Endothelial cell of umbilical vein (primary cell): ENCODE results near the gene KANSL1L.

Source experiments
- EZH2 ChIP-seq: IDR thresholded peaks from 2 replicates; pipeline ENCODE4 v1.6.1; 2012; ENCODE audit warnings: borderline replicate concordance, low read depth, mild to moderate bottlenecking, moderate library complexity, low read length, inconsistent platforms; ENCODE audit not compliant: severe bottlenecking
- GATA2 ChIP-seq: IDR thresholded peaks from 2 replicates; pipeline ENCODE4 v1.7.0; 2011; ENCODE audit warnings: low read depth, mild to moderate bottlenecking, moderate library complexity, mixed read lengths, low read length; ENCODE audit not compliant: insufficient read length, insufficient read depth
- JUN ChIP-seq: IDR thresholded peaks from 2 replicates; pipeline ENCODE4 v1.6.1; 2011; ENCODE audit warnings: borderline replicate concordance, low read depth; ENCODE audit not compliant: insufficient read length, insufficient read depth
- MAX ChIP-seq: IDR thresholded peaks from 2 replicates; pipeline ENCODE4 v1.6.1; 2011; ENCODE audit not compliant: insufficient read depth, insufficient read length
- MYC ChIP-seq: IDR thresholded peaks from one replicate; pipeline ENCODE4 v1.6.1; 2011; ENCODE audit warnings: mild to moderate bottlenecking, low read depth, low read length
- POLR2A ChIP-seq: IDR thresholded peaks from 2 replicates; pipeline ENCODE4 v1.6.1; 2012; ENCODE audit warnings: low read depth, mild to moderate bottlenecking, control low read depth, low read length
- POLR2AphosphoS5 ChIP-seq: IDR thresholded peaks from 2 replicates; pipeline ENCODE4 v1.6.1; 2012; ENCODE audit warnings: low read depth, mild to moderate bottlenecking, control low read depth, low read length, moderate library complexity; ENCODE audit not compliant: insufficient read depth
- TF ChIP-seq, protein P1 (sequence below), 2 donors: IDR thresholded peaks; 1 replicate in 1 of 2; 2 replicates in 1 of 2; pipeline ENCODE4 v1.5.1; 2011; ENCODE audit warnings: low read length in 2 of 2, mild to moderate bottlenecking in 2 of 2, moderate library complexity in 2 of 2, control low read depth in 1 of 2, inconsistent platforms in 1 of 2, low read depth in 1 of 2; ENCODE audit not compliant: insufficient read depth in 1 of 2; ENCODE audit errors: extremely low read depth in 1 of 2

GRCh38 chr2:210055825-210056224 lies 115.4 kb downstream of the KANSL1L start:
- TF ChIP-seq POLR2A (no peak), POLR2AphosphoS5 (no peak), MYC (no peak), EZH2 (no peak), MAX (no peak), JUN (no peak), GATA2 (no peak)
- TF ChIP-seq, protein P1, sequence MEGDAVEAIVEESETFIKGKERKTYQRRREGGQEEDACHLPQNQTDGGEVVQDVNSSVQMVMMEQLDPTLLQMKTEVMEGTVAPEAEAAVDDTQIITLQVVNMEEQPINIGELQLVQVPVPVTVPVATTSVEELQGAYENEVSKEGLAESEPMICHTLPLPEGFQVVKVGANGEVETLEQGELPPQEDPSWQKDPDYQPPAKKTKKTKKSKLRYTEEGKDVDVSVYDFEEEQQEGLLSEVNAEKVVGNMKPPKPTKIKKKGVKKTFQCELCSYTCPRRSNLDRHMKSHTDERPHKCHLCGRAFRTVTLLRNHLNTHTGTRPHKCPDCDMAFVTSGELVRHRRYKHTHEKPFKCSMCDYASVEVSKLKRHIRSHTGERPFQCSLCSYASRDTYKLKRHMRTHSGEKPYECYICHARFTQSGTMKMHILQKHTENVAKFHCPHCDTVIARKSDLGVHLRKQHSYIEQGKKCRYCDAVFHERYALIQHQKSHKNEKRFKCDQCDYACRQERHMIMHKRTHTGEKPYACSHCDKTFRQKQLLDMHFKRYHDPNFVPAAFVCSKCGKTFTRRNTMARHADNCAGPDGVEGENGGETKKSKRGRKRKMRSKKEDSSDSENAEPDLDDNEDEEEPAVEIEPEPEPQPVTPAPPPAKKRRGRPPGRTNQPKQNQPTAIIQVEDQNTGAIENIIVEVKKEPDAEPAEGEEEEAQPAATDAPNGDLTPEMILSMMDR (IDR thresholded peaks at IDR 0.05; ENCODE audit: extremely low read depth in 1 of 2, insufficient read depth in 1 of 2, low read depth in 1 of 2, low read length in 2 of 2), result no peak
